Measurements from ENCODE around the gene SPRR4.

- TF ChIP-seq CEBPB (IDR thresholded peaks at IDR 0.05) (no peak), CREB1 (IDR thresholded peaks at IDR 0.05; ENCODE audit: low read depth) (no peak), YY1 (IDR thresholded peaks at IDR 0.05; ENCODE audit: low read depth) (no peak)
- TF ChIP-seq, protein P1, sequence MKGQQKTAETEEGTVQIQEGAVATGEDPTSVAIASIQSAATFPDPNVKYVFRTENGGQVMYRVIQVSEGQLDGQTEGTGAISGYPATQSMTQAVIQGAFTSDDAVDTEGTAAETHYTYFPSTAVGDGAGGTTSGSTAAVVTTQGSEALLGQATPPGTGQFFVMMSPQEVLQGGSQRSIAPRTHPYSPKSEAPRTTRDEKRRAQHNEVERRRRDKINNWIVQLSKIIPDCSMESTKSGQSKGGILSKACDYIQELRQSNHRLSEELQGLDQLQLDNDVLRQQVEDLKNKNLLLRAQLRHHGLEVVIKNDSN (IDR thresholded peaks at IDR 0.05) = no peak
These were observed 29.4 kb downstream of the SPRR4 start for GRCh38 chr1:152999818-153000217.

Measured in Ishikawa (cell line).